GM19328 (cell line): ENCODE data around the gene OSBP2.

Experiments
- ATAC-seq: cut with Tn5 transposase; IDR thresholded peaks from one replicate; pipeline ENCODE4 v1.9.1; 2021; ENCODE audit warnings: mild to moderate bottlenecking, moderate library complexity; ENCODE audit not compliant: unreplicated experiment

OSBP2 gene

DNA sequence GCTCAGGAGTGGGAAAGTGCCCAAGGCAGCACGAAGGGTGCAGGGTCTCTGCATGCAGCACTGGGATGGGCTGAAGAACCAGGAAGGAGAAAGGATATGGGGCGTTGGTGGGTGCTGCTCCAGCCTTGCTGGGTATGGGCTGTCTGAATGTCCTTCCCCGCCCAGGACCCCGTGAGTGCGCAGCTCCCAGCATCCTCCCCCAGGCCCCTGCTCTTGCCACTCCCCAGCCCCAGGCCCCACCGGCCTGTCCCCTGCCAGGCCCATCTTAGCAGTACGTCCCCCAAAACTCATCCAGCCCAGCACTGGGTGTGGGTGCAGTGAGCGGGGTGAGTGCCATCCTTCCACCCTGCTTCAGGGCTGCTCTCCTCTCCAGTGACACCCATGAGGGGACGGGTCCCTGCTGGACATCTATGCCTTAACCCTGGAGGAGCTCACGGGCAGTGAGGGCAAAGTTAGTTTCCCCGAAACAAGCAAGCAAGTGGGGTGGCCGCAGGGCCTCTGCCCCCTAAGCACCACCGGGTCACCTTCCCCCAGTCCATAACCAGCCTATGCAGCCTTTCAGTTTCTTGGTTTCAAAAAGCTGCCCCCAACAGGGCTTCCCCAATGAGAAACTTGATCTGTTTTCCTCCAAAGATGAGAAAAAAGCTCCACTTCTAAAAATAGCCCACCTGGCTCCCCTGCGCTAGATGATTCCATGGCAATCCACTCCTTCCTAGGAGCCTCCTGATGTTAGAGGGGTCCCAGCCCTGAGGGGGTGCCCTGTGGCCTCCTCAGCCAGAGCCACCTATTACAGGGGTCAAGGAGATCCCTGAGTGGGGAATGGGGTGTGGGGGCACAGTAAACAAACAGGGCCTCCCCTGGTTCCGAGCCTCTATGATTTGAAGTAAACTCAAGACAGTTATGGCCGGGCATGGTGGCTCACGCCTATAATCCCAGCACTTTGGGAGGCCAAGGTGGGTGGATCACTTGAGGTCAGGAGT is 170.1 kb downstream of the OSBP2 start:
- ATAC-seq = no peak

DNA sequence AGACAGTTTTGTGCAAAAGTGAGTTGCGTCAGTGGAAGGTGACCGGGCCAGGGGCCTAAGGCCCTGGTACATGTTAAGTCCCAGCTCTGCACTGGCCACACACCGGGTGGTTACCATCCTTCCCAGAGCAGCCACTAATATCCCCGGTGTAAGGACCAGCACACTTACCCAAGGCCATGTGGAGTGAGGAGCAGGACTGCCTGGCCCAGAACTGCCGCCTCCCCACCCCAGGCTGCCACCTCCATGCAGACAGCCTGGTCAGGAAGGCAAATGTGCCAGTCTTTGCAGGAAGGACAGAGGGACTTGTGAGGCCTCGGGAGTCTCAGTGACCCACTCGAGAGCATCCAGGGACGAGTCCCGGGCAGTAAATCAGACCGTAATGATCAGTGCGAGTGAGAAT is 171.0 kb downstream of the OSBP2 start:
- ATAC-seq = no peak

DNA sequence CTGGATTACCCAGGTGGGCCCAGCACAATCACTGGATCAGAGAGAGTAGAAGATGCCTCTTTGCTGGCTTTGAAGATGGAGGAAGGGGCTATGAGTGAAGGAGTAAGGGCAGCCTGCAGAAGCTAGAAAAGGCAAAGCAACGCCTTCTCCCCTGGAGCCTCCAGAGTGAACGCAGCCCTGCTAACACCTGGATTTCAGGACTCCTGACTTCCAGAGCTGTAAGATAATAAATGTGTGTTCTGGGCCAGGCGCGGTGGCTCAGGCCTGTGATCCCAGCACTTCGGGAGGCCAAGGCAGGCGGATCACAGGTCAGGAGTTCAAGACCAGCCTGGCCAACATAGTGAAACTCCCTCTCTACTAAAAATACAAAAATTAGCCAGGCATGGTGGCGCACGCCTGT is 171.5 kb downstream of the OSBP2 start:
- ATAC-seq = no peak

DNA sequence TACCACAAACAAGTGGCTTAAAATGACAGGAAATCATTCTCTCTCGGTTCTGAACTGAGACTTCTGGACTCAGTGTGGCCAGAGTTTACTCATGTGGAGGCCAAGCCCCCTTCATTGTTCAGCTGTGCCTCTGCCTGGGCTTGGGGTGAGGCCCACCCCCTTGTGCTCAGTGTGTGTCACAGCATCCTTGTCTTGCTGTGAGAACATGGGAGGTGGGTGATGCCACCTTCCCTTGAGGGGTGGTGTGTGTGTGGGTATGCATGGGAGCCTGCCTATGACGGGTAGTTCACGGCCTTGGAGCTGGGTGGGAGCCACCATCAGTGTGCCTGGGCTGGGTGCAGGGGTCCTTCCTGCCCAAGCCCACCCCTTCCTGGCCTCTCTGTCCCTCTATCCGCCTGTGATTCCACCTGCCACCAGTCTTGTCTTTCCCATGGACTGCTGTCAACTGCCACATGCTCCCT is 172.2 kb downstream of the OSBP2 start:
- ATAC-seq = no peak

DNA sequence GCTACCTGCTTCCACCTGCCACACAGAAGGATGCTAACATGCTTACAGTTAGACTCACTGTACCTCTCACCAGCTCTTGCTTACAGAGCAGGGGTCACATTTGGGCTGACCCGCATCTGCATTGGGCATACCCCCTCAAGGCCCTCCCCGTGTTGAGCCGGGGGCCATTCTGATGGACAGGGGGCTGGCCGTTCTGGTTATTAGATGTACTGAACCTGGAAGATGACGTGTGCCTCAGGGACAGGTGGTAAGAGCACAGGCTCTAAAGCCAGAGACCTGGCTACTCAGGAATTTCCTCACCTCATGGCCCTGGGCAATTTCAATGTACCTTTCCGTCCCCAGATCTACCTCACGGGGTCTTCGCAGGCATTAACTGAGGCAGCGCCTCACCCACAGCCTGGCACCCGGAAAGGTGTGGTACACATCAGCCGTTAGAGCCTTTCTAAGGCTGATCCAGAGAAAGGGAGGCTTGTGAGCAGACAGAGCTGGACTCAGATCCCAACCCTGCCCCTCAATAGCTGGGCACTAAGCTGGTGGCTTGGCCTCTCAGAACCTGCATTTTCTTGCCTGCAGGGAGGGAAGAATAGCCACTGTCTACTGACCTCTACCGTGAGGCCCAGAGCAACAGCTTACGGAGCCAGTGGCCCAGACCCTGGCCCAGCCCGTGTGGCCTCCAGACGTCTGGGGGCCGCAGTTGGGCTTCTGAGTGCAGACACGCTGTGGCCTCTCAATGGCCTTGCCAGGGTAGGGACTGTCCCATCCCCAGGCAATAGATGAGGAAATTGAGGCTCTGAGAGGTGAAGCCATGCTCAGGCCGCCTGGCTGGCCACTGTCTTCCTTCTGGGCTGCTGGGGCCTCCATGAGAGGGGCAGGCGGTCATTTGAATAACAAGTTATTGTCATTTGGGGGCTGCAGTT is 173.3 kb downstream of the OSBP2 start:
- no peak for ATAC-seq

DNA sequence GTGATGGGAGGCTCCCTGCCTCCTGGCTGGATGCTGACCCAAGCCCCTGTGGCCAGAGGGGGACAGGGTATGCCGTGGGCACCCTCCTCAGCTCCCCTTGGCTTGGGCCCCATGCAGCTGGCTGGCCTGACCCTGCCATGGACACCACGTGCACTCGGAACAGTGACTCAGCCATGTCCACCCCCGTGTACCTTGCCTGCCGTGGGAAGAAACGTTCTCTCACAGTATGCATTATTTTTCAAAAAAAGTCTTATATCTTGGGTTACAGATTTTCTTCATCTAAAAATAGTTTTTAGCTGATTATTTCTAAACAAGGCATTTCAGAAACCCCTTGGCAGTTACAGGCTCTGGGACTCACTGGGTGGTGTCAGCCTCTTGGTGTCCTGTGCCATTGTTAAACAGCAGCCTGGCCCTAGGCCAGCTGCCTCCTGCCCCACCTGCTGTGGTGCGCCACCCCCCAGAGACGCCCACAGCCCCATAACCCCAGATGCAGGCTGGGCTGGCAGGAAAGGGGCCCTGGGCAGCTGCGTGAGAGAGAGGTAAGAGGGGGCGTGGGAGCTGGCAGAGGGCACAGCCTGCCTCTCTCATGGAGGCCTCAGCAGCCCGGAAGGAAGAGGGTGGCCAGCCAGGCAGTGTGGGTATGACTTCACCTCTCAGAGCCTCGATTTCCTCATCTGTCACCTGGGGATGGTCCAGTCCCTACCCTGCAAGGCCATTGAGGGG is 174.2 kb downstream of the OSBP2 start:
- no peak for ATAC-seq

DNA sequence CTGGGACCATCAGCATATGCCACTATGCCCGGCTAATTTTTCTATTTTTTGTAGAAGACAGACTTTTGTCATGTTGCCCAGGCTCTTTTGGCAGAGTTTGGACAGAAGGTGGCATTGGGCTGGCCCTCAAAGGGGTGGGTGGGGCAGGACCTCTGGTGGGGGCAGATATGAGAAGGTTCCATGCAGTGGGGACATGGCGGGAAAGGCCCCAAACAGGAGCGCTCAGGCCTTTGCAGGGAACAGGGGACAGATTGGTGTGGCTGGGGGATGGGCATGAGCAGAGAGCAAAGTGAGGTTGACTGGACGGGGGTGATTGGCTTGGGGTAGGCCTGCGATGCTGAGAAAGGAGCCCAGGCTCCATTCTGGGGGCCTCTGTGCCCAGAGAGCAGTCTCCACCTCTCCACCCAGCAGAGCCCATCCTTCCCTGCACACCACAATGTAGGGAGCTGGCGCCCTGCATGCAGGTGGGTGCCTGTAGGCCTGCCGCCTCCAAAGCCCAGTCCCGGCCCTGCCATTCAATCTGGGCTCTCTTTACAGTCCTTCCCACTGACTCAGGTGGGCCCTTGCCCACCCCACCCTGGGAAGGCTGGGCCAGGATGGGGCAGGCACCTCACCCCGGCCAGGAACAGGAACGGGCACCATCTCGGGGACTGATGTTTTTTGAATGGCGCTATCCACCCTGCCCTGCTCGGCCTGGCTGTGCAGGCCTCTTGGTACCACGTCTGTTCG is 175.2 kb downstream of the OSBP2 start:
- no peak for ATAC-seq

DNA sequence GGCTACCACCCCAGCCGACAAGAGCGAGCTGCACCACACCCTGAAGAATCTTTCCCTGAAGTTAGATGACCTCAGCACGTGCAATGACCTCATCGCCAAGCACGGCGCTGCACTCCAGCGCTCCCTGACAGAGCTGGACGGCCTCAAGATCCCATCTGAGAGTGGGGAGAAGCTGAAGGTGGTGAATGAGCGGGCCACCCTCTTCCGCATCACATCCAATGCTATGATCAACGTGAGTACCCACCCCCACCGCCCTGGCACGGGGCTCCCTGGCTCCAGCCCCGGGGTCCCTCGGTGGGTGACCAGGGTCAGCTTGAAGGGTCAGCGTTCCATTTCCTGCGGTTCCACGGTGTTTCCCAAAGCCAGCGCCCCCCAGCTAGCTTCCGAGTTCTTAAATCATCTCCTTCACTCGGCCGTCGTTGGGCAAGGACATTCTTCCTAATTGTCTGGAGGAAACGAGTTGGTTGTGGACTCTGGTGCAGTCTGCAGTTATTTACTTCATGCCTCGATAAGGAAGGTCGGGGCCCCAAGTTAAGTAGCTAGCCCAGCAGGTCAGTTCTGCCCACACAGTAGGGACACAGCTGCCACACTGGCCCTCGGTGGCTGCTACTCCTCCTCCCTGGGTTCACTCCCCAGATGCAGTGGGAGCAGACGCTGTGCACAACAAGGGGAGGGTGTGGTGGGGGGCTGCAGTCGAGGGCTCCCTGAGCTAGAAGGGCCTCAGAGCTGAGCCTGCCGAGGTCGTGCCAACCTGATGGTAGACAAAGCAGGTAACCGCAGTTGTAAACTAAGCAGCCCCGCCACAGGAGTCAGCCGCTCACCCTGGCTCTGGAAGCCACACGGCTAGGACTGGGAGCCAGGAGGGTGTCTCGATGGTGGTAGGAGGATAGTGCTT is 176.0 kb downstream of the OSBP2 start:
- no peak for ATAC-seq

DNA sequence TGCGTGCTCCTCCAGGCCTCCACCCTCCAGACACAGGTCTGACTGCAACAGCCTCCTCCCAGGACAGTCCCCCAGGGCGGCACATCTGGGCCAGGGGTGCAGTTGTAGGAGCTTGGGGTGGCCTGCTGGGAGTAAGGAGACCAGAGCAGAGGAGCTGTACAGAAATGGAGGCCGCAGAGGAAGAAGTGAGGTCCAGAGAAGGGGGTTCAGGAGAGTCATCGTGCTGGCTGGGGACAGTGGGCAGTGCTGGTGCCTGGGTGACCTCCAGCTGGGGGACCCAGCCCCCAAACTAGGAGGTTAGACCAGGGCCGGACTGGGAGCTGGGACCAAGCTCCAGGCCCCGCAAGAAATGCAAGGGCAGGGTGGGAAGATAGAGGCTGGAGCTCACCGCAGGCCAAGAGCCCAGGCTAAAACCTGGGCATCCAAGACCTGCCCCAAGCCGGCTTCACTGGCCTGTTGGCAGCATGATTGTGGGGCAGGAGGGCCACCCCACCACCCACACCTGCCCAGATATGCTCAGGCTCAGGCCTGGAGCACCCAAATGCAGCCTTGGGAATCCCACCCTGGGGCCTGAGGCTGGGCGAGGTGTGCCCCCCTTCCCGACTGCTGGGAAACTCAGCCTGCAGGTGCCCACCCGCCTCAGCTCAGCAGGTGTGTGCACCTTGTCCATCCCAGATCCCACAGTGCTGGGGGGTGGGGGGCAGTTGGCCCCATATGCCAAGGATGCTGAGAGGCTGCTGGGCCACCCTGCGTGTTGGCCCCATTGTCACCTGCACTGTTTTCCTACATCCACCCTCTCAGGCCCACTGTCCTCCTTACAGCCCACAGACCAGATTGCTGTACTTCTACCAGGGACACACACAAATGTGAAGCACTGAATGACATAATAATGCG is 177.0 kb downstream of the OSBP2 start:
- ATAC-seq = no peak

DNA sequence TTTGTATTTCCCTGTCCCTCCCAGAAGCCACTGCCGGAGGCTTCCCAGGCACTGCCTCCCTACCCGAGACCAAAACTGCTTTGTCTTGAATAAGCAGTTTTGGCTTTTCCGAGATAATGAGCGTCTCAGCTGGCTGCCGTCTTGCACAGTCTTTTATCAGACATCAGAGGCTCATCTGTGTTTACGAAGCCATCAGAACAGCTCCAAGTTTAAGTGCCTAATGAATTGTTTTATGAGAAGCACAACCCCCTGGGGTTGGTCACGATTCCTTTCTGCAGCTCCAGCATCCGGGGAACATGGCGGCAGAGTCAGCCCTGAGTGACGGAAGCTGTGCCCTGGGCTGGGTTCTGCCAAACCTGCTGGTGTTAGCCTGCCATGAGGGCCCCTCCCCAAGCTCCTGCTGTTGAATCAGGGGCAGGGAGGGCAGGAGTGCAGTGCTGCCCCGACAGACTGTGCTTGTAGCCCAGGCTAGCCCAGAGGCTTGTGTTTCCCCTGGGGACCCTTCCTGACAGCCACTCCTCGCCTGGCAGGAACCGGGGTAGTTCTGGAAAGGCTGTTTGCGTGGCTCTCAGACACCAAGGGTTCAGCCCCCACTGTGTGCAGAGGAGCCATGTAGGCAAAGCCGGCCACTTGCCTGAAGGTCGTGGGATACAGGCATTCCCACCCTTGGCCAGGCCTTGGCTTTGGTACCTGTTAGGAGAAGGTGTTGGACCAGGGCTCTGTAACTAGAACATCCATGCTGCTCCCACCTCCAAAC is 177.8 kb downstream of the OSBP2 start:
- ATAC-seq = no peak

DNA sequence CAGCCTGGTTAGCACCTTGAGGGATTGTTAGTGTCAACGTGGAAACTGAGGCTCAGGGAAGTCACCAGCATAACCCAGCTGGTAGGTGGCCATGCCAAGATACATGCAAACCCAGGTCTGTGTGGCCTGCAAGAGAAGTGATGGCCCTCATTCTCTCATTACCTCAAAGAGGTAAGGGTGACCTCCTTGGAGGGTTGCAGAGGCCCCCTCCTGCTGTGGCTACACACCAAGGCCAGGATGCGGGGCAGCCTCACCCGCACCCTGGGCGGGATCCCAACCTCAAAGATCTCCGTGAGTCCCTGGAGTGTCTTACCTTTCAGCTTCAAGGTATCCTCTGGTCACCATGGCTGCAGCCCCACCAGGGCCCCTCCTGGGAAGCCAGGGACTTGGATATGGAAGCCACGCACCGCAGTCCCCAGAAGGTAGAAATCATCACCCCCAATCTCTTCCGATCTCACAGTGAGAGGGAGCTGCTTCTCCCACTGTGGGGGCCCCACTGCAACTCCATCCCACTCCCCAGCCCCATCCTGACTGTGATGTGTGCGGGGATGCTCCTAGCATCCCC is 178.5 kb downstream of the OSBP2 start:
- ATAC-seq = no peak

DNA sequence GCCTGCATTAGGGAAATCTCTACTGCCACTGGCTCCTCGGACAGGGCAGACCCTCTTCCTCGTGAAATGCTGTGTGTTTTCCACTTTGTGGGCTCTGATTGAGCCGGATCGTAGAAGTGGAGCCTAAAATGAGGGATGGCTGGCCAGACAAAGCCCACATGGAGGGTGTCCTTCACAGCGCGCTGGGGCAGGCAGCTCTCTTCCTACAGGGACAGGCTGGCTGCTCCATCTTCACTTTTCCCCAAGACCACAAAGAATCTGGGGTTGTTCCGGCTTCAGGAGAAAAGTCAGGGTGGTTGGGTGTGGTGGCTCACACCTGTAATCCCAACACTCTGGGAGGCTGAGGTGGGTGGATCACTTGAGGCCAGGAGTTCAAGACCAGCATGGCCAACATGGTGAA is 179.0 kb downstream of the OSBP2 start:
- no peak for ATAC-seq

DNA sequence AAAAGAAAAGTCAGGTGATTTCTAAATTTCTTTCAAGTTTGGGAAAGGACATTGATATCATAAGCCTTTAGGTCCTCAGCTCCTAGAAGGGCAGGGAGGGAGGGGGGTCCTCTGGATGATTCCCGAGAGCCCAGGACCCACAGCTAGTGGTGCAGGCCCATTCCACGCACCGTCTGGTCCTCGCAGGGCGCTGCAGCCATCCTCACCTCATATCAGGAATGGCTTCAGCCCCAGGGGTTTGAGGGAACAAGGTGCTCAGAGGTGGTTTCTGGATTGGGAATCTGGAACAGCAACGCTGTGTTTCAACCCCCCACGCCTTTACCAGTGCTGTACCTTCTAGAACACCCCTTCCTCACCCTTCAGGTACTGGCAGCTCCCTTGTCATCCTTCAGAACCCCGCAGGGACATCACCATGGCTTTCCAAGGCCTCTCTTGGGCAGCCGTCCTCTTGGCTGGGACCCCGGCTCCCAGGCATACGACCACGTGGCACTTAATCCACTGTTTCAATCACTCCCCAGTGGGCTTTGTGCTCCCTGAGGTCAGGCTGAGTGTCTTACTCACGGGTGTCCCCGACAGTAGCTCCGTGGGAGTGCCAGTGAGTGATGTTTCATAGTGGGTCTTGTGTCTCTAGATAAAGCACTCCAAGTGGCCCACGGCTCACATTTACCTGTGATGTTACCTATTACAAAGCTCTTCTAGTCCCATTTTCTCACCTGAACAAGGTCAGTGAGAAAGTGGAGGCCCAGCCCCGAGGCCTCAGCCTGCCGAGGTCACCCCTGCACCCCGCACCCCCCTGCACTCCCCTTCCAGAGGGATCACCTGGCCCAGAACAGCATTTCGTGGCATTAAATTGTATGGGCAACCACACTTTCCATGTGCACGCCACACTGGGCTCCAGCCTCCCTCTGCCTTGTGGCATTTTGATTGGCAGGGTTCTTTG is 180.0 kb downstream of the OSBP2 start:
- ATAC-seq = no peak

DNA sequence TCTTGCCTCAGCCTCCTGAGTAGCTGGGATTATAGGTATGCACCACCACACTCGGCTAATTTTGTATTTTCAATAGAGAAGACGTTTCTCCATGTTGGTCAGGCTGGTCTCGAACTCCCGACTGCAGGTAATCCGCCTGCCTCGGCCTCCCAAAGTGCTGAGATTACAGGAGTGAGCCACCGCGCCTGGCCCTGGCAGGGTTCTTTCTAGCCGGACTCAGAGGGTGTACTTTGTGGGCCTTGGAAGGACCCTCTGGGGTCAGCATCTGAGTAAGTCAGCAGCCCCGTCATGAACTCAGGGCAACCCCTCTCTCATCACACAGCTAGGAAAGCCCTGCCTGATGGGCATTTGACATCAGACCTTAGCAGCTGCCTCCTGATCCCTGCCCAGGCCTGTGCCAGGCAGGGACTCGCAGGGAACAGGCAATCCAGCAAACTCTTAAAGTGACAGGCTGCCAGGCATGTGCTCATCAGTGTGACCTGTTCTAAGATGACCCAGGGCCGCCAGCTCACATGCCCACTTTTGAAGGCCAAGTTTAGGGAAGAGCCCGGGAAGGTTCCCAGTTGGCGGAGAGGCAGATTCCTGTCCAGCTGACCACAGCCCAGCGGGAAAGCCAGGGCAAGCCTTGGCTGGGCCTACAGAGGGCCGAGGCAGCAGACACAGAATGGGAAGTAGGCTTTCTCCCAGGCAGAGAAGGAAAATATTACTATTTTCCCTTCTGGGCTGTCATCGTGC is 181.0 kb downstream of the OSBP2 start:
- ATAC-seq = no peak

DNA sequence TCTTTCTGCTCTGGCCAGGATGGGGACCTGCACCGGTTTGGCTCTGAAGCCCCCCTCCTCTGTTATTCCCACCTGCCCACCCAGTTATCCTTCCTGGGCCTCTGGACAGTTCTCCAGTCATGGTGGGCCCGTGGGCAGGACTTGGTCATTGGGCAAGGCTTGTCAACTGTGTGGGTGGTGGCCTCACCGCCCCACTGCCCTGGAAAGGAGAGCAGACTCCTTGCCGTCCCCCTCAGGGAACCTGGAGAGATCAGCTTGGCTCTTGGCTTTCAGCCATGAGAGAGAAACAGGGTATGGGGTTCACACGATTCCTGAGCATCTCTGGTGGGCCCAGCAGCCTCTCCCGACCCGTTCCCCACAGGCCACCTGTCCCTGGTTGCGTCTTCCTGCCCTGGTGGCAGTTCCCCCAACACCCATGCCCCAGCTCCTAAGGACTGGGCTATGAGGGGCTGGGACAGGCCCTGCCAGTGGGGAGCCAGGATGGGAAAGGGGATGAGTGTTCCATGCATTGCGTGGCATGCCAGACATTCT is 181.6 kb downstream of the OSBP2 start:
- ATAC-seq = no peak
